Neural progenitor cell (in vitro differentiated cells): ENCODE data around the gene RFPL1. TPM values are rescaled to one million over a fixed set of nuclear protein-coding genes. Genes with fewer than 3 reads are reported as not detected.
A peak's percentile ranks its signal among the peaks of the same experiment; 100 is the strongest.

Experiments used
- DNase-seq: peaks from one replicate; pipeline ENCODE4 v3.0.0-alpha.2; 2016; ENCODE audit warnings: low spot score
- H2AFZ ChIP-seq: fragments of 200-600 bp; sonication (generic); replicated peaks from 2 replicates; pipeline ENCODE4 v1.6.1; 2016; ENCODE audit warnings: antibody characterized with exemption
- H3F3A ChIP-seq: fragments of 200-600 bp; sonication (generic); 2 replicates; pipeline ENCODE4 v1.6.1; 2016; ENCODE audit warnings: antibody characterized with exemption, low read depth
- H3K27ac ChIP-seq: fragments of 200-600 bp; sonication (generic); 2 replicates; pipeline ENCODE4 v1.5.1; 2016; ENCODE audit warnings: mild to moderate bottlenecking
- H3K27me3 ChIP-seq: fragments of 200-600 bp; sonication (generic); 2 replicates; pipeline ENCODE4 v1.6.1; 2016; ENCODE audit warnings: mild to moderate bottlenecking, moderate library complexity
- H3K36me3 ChIP-seq: fragments of 200-600 bp; sonication (generic); 2 replicates; pipeline ENCODE4 v1.5.1; 2016
- H3K4me1 ChIP-seq: fragments of 200-600 bp; sonication (generic); 2 replicates; pipeline ENCODE4 v1.6.1; 2016; ENCODE audit warnings: mixed run types
- H3K4me2 ChIP-seq: fragments of 200-600 bp; sonication (generic); 2 replicates; pipeline ENCODE4 v1.6.1; 2016
- H3K4me3 ChIP-seq: fragments of 200-600 bp; sonication (generic); 2 replicates; pipeline ENCODE4 v1.5.1; 2016
- H3K79me2 ChIP-seq: fragments of 200-600 bp; sonication (generic); 2 replicates; pipeline ENCODE4 v1.6.1; 2016; ENCODE audit warnings: low read depth
- H3K9ac ChIP-seq: fragments of 200-600 bp; sonication (generic); 2 replicates; pipeline ENCODE4 v1.6.1; 2016
- H3K9me3 ChIP-seq: fragments of 200-600 bp; sonication (generic); 2 replicates; pipeline ENCODE4 v1.5.1; 2016; ENCODE audit warnings: low read depth
- H4K20me1 ChIP-seq: fragments of 200-600 bp; sonication (generic); 2 replicates; pipeline ENCODE4 v1.6.1; 2016; ENCODE audit warnings: low read depth
- H3K27ac Mint-ChIP-seq: 3 replicates; pipeline ENCODE4 v1.8.0; 2021; ENCODE audit warnings: mixed read lengths
- H3K27me3 Mint-ChIP-seq: 2 replicates; pipeline ENCODE4 v1.8.0; 2022; ENCODE audit warnings: low read depth, mild to moderate bottlenecking, inconsistent platforms, moderate library complexity, mixed read lengths; ENCODE audit not compliant: insufficient read depth
- H3K36me3 Mint-ChIP-seq: 3 replicates; pipeline ENCODE4 v1.8.0; 2021; ENCODE audit warnings: mixed read lengths
- H3K4me1 Mint-ChIP-seq: 3 replicates; pipeline ENCODE4 v1.8.0; 2021; ENCODE audit warnings: mixed read lengths
- H3K4me3 Mint-ChIP-seq: 3 replicates; pipeline ENCODE4 v1.8.0; 2021; ENCODE audit warnings: mild to moderate bottlenecking, moderate library complexity, mixed read lengths
- H3K9me3 Mint-ChIP-seq: 3 replicates; pipeline ENCODE4 v1.8.0; 2020; ENCODE audit warnings: mixed read lengths
- EZH2 ChIP-seq: fragments of 200-600 bp; sonication (generic); IDR thresholded peaks from 2 replicates; pipeline ENCODE4 v1.6.1; 2017; ENCODE audit warnings: antibody characterized with exemption, mild to moderate bottlenecking, moderate library complexity
- EZH2phosphoT487 ChIP-seq: fragments of 200-600 bp; sonication (generic); IDR thresholded peaks from 2 replicates; pipeline ENCODE4 v1.6.1; 2017; ENCODE audit warnings: antibody characterized with exemption
- total RNA-seq: library from RNA; depleted of rRNA; stranded (reverse); fragments of >200 nt; gene quantifications from 2 replicates; pipeline ENCODE4 v1.2.3, GENCODE V29; 2015; ENCODE audit warnings: low replicate concordance
- TF ChIP-seq, protein P1 (sequence below): fragments of 200-600 bp; sonication (generic); IDR thresholded peaks from 2 replicates; pipeline ENCODE4 v1.5.1; 2017; ENCODE audit warnings: antibody characterized with exemption, mild to moderate bottlenecking

Gene RFPL1
- total RNA-seq, 1 donor from 2014 or later = not detected

DNA sequence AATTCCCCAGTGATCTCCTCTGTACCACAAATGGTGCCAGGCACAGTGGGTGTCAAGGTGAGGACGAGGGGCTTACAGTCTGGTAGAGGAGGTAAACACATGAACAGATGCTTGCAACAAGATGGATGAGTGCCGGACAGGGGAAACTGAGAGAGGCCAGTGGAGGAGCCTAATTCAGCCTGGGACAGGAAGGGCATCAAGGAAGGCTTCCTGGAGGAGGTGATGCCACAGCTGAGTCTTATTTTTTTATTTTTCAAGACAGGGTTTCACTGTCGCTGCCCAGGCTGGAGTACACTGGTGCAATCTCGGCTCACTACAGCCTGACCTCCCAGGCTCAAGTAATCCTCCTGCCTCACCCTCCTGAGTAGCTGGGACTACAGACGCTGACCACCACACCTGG lies 22.9 kb downstream of the RFPL1 start:
- TF ChIP-seq, protein P1, sequence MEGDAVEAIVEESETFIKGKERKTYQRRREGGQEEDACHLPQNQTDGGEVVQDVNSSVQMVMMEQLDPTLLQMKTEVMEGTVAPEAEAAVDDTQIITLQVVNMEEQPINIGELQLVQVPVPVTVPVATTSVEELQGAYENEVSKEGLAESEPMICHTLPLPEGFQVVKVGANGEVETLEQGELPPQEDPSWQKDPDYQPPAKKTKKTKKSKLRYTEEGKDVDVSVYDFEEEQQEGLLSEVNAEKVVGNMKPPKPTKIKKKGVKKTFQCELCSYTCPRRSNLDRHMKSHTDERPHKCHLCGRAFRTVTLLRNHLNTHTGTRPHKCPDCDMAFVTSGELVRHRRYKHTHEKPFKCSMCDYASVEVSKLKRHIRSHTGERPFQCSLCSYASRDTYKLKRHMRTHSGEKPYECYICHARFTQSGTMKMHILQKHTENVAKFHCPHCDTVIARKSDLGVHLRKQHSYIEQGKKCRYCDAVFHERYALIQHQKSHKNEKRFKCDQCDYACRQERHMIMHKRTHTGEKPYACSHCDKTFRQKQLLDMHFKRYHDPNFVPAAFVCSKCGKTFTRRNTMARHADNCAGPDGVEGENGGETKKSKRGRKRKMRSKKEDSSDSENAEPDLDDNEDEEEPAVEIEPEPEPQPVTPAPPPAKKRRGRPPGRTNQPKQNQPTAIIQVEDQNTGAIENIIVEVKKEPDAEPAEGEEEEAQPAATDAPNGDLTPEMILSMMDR = no peak
- TF ChIP-seq EZH2phosphoT487 (no peak), EZH2 (no peak)
- H3K36me3 Mint-ChIP-seq = no peaks in the 10 kb centered on the region
- Histone ChIP-seq H3K4me1 (peaks cover 16% of the 10 kb centered on the region), H4K20me1 (no peaks in the 10 kb centered on the region), H3F3A (peaks cover 20% of the 10 kb centered on the region), H3K4me2 (no peak overlapping the region), H2AFZ (no peak overlapping the region), H3K9ac (no peak overlapping the region), H3K79me2 (no peaks in the 10 kb centered on the region), H3K4me3 (no peak overlapping the region), H3K27ac (no peak overlapping the region), H3K36me3 (no peaks in the 10 kb centered on the region), H3K9me3 (no peaks in the 10 kb centered on the region), H3K27me3 (no peaks in the 10 kb centered on the region)
- H3K27ac Mint-ChIP-seq = no peak overlapping the region
- no peak for DNase-seq
- H3K9me3 Mint-ChIP-seq = no peaks in the 10 kb centered on the region
- H3K4me1 Mint-ChIP-seq = peaks cover 18% of the 10 kb centered on the region
- H3K4me3 Mint-ChIP-seq = no peak overlapping the region
- peaks cover 4% of the 10 kb centered on the region for H3K27me3 Mint-ChIP-seq

DNA sequence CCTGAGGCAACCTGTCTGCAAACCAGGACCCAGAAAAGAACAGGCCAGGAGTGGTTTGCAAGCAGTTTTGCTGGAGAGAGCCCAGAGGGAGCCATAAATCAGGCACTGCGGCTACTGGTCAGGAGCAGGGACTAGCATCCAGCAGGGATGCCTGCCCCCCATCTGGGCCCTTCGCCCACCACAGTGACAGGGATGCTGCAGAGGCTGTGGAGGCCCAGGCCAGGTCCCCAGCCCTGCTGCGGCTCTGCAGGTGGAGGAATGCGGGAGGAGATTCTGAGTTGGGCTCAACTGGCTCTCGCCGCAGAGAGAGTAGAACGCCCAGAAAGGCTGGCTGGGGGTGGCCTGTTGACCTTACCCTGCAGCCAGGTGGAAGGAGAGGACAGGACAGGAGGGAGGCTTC lies 25.2 kb downstream of the RFPL1 start:
- Histone ChIP-seq H3K4me3 (no peak overlapping the region), H3K9me3 (no peaks in the 10 kb centered on the region), H3F3A (peaks cover 13% of the 10 kb centered on the region), H3K36me3 (no peaks in the 10 kb centered on the region), H3K9ac (no peak overlapping the region), H4K20me1 (no peaks in the 10 kb centered on the region), H3K27me3 (peaks cover 9% of the 10 kb centered on the region), H3K79me2 (no peaks in the 10 kb centered on the region), H3K4me2 (no peak overlapping the region), H2AFZ (no peak overlapping the region), H3K27ac (no peak overlapping the region), H3K4me1 (peaks cover 10% of the 10 kb centered on the region)
- H3K27ac Mint-ChIP-seq = peak overlapping the region; percentile 50
- TF ChIP-seq EZH2 (no peak), EZH2phosphoT487 (no peak)
- TF ChIP-seq, protein P1 = no peak
- no peak for DNase-seq
- H3K9me3 Mint-ChIP-seq = no peaks in the 10 kb centered on the region
- peaks cover 7% of the 10 kb centered on the region for H3K27me3 Mint-ChIP-seq
- H3K4me3 Mint-ChIP-seq = no peak overlapping the region
- H3K4me1 Mint-ChIP-seq = peaks cover 2% of the 10 kb centered on the region
- H3K36me3 Mint-ChIP-seq = no peaks in the 10 kb centered on the region

DNA sequence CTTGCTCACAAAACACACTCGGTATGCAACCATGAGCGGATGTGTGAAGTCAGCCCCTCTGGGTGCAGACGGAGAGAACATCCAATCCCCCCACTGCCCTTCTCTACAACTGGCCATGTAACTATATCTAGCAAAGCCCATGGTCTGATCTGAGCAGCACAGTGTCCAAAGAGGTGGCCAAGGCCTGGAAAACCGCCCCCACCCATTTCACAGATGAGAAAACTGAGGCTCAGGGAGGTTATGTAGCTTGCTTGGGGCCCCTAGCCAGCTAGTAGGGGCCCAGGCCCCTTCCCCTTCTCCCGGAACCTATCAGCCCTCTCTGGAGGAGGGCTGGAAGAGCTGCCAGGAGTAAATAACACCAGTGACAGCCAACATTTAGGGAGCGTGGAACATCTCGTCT lies 26.2 kb downstream of the RFPL1 start:
- Histone ChIP-seq H3K9me3 (no peaks in the 10 kb centered on the region), H3K9ac (no peak overlapping the region), H3K36me3 (no peaks in the 10 kb centered on the region), H3K4me1 (peaks cover 7% of the 10 kb centered on the region), H3K4me3 (no peak overlapping the region), H3K27me3 (peaks cover 19% of the 10 kb centered on the region), H4K20me1 (no peaks in the 10 kb centered on the region), H3K4me2 (no peak overlapping the region), H2AFZ (no peak overlapping the region), H3F3A (peaks cover 10% of the 10 kb centered on the region), H3K79me2 (no peaks in the 10 kb centered on the region), H3K27ac (no peak overlapping the region)
- H3K27ac Mint-ChIP-seq = no peak overlapping the region
- peaks cover 2% of the 10 kb centered on the region for H3K4me1 Mint-ChIP-seq
- H3K27me3 Mint-ChIP-seq = peaks cover 11% of the 10 kb centered on the region
- no peak overlapping the region for H3K4me3 Mint-ChIP-seq
- no peaks in the 10 kb centered on the region for H3K9me3 Mint-ChIP-seq
- H3K36me3 Mint-ChIP-seq = no peaks in the 10 kb centered on the region
- no peak for DNase-seq
- TF ChIP-seq, protein P1 = no peak
- TF ChIP-seq EZH2phosphoT487 (no peak), EZH2 (no peak)
